ENCODE measurements around the gene SH2B2.
"Not testable (repeated sequence)": the region's sequence is repeated elsewhere in the genome, so short reads cannot be mapped to it uniquely, and the experiment has no call there.

DNA sequence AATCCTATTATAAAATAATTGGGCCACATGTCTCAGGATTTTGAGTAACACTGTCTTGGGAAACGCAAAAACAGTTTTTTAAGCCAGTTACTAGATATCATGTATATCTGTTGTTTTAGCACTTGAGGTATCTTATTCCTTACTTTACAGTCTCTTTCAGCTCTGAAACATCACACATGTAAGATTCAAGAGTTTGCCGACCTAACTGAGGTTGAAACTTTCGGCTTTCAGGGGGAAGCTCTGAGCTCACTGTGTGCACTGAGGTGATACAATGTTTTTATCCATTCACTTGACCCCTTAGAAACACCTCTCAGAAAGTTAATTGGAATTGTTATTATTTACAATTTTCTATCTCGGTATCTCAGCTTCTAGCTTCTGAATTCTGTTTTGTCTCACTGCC lies 50.8 kb downstream of the SH2B2 start:
- TF ChIP-seq, protein P1, sequence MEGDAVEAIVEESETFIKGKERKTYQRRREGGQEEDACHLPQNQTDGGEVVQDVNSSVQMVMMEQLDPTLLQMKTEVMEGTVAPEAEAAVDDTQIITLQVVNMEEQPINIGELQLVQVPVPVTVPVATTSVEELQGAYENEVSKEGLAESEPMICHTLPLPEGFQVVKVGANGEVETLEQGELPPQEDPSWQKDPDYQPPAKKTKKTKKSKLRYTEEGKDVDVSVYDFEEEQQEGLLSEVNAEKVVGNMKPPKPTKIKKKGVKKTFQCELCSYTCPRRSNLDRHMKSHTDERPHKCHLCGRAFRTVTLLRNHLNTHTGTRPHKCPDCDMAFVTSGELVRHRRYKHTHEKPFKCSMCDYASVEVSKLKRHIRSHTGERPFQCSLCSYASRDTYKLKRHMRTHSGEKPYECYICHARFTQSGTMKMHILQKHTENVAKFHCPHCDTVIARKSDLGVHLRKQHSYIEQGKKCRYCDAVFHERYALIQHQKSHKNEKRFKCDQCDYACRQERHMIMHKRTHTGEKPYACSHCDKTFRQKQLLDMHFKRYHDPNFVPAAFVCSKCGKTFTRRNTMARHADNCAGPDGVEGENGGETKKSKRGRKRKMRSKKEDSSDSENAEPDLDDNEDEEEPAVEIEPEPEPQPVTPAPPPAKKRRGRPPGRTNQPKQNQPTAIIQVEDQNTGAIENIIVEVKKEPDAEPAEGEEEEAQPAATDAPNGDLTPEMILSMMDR (IDR thresholded peaks at IDR 0.05 in 4 of 5, conservative IDR thresholded peaks at IDR 0.05 in 1 of 5) = not testable (repeated sequence)
- not testable (repeated sequence) for TF ChIP-seq POLR2A (IDR thresholded peaks at IDR 0.05)

Measured in gastrocnemius medialis (tissue), 4 donors.